HepG2 (cell line): ENCODE data around the gene NME2. TPM values are rescaled to one million over a fixed set of nuclear protein-coding genes. Genes with fewer than 3 reads are reported as not detected.

ENCODE experiments used
- ARNTL ChIP-seq: sonication (generic); formaldehyde crosslinking; IDR thresholded peaks from 2 replicates; pipeline ENCODE4 v1.4.0; 2020; ENCODE audit warnings: mild to moderate bottlenecking, missing genetic modification reagents
- IRF2 ChIP-seq: IDR thresholded peaks from 2 replicates; pipeline ENCODE4 v1.6.1; 2018; ENCODE audit warnings: missing genetic modification reagents, missing compliant biosample characterization
- ISL2 ChIP-seq: sonication (generic); formaldehyde crosslinking; IDR thresholded peaks from 2 replicates; pipeline ENCODE4 v1.5.0; 2020; ENCODE audit warnings: missing genetic modification reagents
- NFE2L1 ChIP-seq: sonication (generic); formaldehyde crosslinking; IDR thresholded peaks from 2 replicates; pipeline ENCODE4 v1.4.0; 2020; ENCODE audit warnings: missing genetic modification reagents, mild to moderate bottlenecking, borderline replicate concordance
- NFIC ChIP-seq: IDR thresholded peaks from 2 replicates; pipeline ENCODE4 v1.6.1; 2012; ENCODE audit warnings: mild to moderate bottlenecking, low read length, inconsistent platforms
- RFXANK ChIP-seq: IDR thresholded peaks from 2 replicates; pipeline ENCODE4 v1.6.1; 2016
- SRSF9 ChIP-seq: fragments of 200-400 bp; formaldehyde crosslinking; IDR thresholded peaks from 2 replicates; pipeline ENCODE4 v1.6.1; 2018; ENCODE audit warnings: borderline replicate concordance, mild to moderate bottlenecking, low read depth, low read length; ENCODE audit not compliant: insufficient read depth, poor library complexity, severe bottlenecking
- ZNF432 ChIP-seq: sonication (generic); formaldehyde crosslinking; IDR thresholded peaks from 2 replicates; pipeline ENCODE4 v1.5.0; 2020; ENCODE audit warnings: missing genetic modification reagents, mild to moderate bottlenecking, borderline replicate concordance
- ZSCAN9 ChIP-seq: IDR thresholded peaks from 2 replicates; pipeline ENCODE4 v1.6.1; 2016; ENCODE audit warnings: borderline replicate concordance
- polyA plus RNA-seq, 8 experiments: library from polyadenylated mRNA; depleted of rRNA in 3 of 8; stranded (reverse) in 7 of 8; unstranded in 1 of 8; fragments of >200 nt; fragmentation: Illumina TruSeq in 4 of 8; extraction: Trizol in 4 of 8; gene quantifications; 2 replicates each; pipeline versions ENCODE4 v1.2.1 to v1.2.3, GENCODE V29; 2011 to 2016; ENCODE audit warnings: low read depth in 4 of 8, missing spikeins in 1 of 8, mixed read lengths in 1 of 8; ENCODE audit not compliant: insufficient read depth in 1 of 8
- total RNA-seq, 5 experiments: library from RNA; depleted of rRNA; stranded (reverse); fragments of >200 nt; fragmentation: Illumina TruSeq; extraction: Trizol; gene quantifications; 2 replicates each; pipeline ENCODE4 v1.2.3, GENCODE V29; 2016; ENCODE audit warnings: low read depth in 1 of 5
- TF ChIP-seq, protein P1 (sequence below): sonication (generic); formaldehyde crosslinking; IDR thresholded peaks from 2 replicates; pipeline ENCODE4 v1.4.0; 2020; ENCODE audit warnings: mild to moderate bottlenecking, missing genetic modification reagents
- TF ChIP-seq, protein P2 (sequence below): sonication (generic); formaldehyde crosslinking; IDR thresholded peaks from 2 replicates; pipeline ENCODE4 v1.9.0; 2022; ENCODE audit warnings: low read depth, missing genetic modification reagents
- TF ChIP-seq, protein P3 (sequence below): sonication (generic); formaldehyde crosslinking; IDR thresholded peaks from 2 replicates; pipeline ENCODE4 v1.4.0; 2020; ENCODE audit warnings: missing genetic modification reagents

NME2 gene
- total and polyA plus RNA-seq, 2 of the 13 experiments (the other 11 are each of a cell fraction or from before 2014, with no cell fraction given): 790 to 1,213 TPM

DNA sequence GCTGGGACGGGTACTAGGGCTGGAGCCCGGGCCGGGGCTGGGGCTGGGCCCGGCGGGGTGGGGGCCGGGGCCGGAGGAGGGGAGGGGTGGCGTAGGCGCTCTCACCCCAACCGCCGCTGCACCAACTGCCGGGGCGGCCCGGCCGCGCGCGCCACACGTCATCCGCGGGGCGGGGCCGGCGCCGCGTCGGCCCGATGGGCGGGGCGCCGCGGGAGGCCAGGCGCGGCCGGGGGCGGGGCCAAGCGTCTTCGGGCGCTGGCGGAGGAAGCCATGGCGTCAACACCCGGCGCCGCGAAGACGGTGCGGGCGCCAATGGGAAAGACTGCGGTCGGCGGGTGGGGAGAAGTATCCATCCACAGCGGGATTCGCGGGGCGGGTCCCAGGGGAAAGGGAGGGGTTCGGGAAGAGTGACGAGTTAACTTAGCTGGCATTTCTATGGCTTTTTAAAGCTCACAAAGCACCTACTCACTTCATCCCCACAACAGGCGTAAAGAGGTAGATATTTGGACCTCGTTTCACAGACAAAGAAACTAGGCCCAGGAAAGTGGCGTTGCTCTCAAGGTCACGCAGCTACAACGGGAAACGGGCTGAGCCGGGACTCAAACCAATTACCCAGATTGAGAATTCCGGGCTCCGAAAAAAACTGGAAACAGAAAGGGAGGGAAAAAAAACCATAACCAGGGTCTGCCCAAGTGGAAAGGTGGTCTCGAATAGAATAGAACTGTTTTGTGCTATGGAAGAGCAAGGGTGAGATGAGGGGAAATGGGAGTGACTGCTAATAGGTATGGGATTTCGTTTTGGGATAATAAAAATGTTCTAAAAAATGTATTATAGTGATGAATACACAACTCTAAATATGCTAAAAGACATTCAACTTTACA is 45.2 kb upstream of the NME2 start, which contains the start of gene SPAG9 (continued):
- TF ChIP-seq, protein P1, sequence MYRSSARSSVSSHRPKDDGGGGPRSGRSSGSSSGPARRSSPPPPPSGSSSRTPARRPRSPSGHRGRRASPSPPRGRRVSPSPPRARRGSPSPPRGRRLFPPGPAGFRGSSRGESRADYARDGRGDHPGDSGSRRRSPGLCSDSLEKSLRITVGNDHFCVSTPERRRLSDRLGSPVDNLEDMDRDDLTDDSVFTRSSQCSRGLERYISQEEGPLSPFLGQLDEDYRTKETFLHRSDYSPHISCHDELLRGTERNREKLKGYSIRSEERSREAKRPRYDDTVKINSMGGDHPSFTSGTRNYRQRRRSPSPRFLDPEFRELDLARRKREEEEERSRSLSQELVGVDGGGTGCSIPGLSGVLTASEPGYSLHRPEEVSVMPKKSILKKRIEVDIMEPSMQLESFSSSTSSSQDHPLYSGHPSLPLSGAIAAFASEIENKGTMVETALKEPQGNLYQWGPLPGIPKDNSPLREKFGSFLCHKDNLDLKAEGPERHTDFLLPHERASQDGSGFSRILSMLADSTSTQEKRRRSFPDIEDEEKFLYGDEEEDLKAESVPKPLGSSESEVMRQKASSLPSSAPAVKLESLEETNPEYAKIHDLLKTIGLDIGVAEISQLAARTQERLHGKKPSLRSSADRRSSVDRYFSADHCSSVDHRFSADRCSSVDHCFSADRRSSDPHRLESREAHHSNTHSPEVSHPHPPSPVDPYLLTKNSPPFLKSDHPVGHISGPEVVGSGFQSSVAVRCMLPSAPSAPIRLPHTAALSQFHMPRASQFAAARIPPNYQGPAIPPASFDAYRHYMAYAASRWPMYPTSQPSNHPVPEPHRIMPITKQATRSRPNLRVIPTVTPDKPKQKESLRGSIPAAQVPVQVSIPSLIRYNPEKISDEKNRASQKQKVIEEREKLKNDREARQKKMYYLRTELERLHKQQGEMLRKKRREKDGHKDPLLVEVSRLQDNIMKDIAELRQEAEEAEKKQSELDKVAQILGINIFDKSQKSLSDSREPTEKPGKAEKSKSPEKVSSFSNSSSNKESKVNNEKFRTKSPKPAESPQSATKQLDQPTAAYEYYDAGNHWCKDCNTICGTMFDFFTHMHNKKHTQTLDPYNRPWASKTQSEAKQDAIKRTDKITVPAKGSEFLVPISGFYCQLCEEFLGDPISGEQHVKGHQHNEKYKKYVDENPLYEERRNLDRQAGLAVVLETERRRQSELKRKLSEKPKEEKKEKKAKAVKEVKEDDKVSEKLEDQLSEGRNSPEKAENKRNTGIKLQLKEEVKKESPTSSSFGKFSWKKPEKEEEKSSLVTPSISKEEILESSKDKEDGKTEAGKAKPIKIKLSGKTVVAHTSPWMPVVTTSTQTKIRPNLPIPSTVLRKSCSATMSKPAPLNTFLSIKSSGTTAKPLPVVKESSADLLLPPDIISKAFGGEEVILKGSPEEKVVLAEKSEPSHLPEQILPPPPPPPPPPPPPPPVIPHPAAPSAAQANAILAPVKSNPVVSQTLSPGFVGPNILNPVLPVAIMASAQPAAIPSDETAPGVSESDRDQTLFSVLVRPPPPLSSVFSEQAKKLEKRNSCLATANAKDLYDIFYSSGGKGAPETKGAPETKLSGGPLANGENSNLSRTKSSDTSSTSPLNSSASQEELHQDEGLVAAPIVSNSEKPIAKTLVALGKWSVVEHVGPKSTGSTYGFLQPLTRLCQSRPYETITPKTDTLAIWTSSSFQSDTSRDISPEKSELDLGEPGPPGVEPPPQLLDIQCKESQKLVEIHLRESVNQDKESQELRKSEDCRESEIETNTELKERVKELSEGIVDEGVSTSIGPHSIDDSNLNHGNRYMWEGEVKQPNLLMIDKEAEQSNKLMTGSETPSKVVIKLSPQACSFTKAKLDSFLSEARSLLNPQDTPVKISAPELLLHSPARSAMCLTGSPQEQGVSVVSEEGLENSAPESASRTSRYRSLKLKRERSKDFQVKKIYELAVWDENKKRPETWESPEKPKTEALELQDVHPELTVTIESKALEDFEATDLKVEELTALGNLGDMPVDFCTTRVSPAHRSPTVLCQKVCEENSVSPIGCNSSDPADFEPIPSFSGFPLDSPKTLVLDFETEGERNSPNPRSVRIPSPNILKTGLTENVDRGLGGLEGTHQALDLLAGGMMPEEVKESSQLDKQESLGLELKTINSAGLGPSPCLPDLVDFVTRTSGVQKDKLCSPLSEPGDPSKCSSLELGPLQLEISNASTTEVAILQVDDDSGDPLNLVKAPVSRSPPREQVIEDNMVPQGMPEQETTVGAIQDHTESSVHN: no peak
- TF ChIP-seq, protein P2, sequence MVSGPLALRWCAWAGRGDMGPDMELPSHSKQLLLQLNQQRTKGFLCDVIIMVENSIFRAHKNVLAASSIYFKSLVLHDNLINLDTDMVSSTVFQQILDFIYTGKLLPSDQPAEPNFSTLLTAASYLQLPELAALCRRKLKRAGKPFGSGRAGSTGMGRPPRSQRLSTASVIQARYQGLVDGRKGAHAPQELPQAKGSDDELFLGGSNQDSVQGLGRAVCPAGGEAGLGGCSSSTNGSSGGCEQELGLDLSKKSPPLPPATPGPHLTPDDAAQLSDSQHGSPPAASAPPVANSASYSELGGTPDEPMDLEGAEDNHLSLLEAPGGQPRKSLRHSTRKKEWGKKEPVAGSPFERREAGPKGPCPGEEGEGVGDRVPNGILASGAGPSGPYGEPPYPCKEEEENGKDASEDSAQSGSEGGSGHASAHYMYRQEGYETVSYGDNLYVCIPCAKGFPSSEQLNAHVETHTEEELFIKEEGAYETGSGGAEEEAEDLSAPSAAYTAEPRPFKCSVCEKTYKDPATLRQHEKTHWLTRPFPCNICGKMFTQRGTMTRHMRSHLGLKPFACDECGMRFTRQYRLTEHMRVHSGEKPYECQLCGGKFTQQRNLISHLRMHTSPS (CRISPR knock-in tag): no peak
- TF ChIP-seq RFXANK (CRISPR knock-in tag) (0 out of 2 replicates have a peak, but pooled peaks have one; percentile 5), ZNF432 (CRISPR knock-in tag) (no peak), ZSCAN9 (CRISPR knock-in tag) (peak; percentile 12; the same call in 1 of the 2 replicates), SRSF9 (no peak), ARNTL (CRISPR knock-in tag) (no peak), ISL2 (CRISPR knock-in tag) (peak; percentile 32), NFIC (0 out of 2 replicates have a peak, but pooled peaks have one; percentile 45), NFE2L1 (no peak), IRF2 (CRISPR knock-in tag) (no peak)
- TF ChIP-seq, protein P3, sequence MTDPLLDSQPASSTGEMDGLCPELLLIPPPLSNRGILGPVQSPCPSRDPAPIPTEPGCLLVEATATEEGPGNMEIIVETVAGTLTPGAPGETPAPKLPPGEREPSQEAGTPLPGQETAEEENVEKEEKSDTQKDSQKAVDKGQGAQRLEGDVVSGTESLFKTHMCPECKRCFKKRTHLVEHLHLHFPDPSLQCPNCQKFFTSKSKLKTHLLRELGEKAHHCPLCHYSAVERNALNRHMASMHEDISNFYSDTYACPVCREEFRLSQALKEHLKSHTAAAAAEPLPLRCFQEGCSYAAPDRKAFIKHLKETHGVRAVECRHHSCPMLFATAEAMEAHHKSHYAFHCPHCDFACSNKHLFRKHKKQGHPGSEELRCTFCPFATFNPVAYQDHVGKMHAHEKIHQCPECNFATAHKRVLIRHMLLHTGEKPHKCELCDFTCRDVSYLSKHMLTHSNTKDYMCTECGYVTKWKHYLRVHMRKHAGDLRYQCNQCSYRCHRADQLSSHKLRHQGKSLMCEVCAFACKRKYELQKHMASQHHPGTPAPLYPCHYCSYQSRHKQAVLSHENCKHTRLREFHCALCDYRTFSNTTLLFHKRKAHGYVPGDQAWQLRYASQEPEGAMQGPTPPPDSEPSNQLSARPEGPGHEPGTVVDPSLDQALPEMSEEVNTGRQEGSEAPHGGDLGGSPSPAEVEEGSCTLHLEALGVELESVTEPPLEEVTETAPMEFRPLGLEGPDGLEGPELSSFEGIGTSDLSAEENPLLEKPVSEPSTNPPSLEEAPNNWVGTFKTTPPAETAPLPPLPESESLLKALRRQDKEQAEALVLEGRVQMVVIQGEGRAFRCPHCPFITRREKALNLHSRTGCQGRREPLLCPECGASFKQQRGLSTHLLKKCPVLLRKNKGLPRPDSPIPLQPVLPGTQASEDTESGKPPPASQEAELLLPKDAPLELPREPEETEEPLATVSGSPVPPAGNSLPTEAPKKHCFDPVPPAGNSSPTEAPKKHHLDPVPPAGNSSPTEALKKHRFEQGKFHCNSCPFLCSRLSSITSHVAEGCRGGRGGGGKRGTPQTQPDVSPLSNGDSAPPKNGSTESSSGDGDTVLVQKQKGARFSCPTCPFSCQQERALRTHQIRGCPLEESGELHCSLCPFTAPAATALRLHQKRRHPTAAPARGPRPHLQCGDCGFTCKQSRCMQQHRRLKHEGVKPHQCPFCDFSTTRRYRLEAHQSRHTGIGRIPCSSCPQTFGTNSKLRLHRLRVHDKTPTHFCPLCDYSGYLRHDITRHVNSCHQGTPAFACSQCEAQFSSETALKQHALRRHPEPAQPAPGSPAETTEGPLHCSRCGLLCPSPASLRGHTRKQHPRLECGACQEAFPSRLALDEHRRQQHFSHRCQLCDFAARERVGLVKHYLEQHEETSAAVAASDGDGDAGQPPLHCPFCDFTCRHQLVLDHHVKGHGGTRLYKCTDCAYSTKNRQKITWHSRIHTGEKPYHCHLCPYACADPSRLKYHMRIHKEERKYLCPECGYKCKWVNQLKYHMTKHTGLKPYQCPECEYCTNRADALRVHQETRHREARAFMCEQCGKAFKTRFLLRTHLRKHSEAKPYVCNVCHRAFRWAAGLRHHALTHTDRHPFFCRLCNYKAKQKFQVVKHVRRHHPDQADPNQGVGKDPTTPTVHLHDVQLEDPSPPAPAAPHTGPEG: peak; percentile 96
